Central memory CD8-positive, alpha-beta T cell (primary cell): ENCODE results near the gene KLK7.

Experiments
- ATAC-seq: fragments of 150-1000 bp; cut with Tn5 transposase; replicated peaks from 2 replicates; pipeline ENCODE4 v1.10.0; 2022; ENCODE audit warnings: mild to moderate bottlenecking, moderate FRiP score, moderate number of reproducible peaks; ENCODE audit not compliant: poor library complexity, severe bottlenecking; ENCODE audit errors: extremely low read depth
- DNase-seq, 2 donors: peaks; one replicate each; pipeline ENCODE4 v3.0.0; 2021; ENCODE audit warnings: low spot score in 2 of 2
- H3K27ac Mint-ChIP-seq: one replicate; pipeline ENCODE4 v1.8.0; 2022; ENCODE audit warnings: low read depth, mild to moderate bottlenecking, moderate library complexity, mixed read lengths
- H3K27me3 Mint-ChIP-seq: one replicate; pipeline ENCODE4 v1.8.0; 2022; ENCODE audit warnings: mixed read lengths
- H3K36me3 Mint-ChIP-seq: one replicate; pipeline ENCODE4 v1.8.0; 2022; ENCODE audit warnings: mild to moderate bottlenecking, moderate library complexity, mixed read lengths; ENCODE audit not compliant: insufficient read depth
- H3K4me1 Mint-ChIP-seq: one replicate; pipeline ENCODE4 v1.8.0; 2022; ENCODE audit warnings: mixed read lengths
- H3K4me3 Mint-ChIP-seq: one replicate; pipeline ENCODE4 v1.8.0; 2022; ENCODE audit warnings: mild to moderate bottlenecking, moderate library complexity, mixed read lengths
- H3K9me3 Mint-ChIP-seq: one replicate; pipeline ENCODE4 v1.8.0; 2022; ENCODE audit warnings: mixed read lengths

KLK7 gene

DNA sequence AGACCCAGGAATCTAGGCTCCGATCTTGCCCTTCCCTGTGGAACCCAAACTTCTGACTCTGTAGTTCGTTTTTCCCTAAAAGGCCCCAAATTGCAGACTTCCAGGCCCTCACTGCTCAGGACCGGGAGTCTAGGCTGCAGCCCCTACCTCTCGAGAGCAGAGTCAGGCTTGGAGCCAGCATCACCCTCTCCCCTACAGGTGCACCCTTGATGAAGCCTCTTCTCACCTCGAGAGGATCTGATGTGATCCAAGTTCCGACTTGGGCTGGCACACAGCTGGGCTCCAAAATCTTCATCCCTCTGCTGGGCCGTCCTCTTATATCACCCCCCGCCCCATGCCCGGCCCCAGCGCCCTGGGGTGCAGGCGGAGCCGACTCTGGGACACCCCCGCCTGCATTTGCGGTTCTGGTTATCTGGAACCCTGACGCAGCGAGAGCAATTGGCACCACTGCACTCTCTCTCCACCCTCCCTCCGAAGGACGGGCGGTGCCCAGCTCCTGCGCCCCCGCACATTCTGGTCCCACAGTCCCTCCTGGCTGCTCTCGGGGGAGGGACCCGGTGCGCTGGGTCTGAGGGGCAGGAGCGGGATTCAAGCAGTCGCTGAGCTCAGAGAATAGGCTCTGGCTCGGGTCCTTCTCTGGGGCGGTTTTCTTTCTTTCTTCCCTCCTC lies at the start of gene KLK7:
KLK7 (minus strand) TSS at position 293 of the 668 bp plus-strand sequence. CDS start 1,518 bp downstream, outside the sequence.
- H3K4me3 Mint-ChIP-seq = no peak within 1 kb of the TSS
- H3K27me3 Mint-ChIP-seq = peaks cover 85% of the 10 kb centered on the region
- no peaks in the 10 kb centered on the region for H3K9me3 Mint-ChIP-seq
- ATAC-seq (no peak), DNase-seq (no peak)
- H3K36me3 Mint-ChIP-seq = no peaks in the 10 kb centered on the region
- no peaks in the 10 kb centered on the region for H3K4me1 Mint-ChIP-seq
- H3K27ac Mint-ChIP-seq = no peak within 1 kb of the TSS

DNA sequence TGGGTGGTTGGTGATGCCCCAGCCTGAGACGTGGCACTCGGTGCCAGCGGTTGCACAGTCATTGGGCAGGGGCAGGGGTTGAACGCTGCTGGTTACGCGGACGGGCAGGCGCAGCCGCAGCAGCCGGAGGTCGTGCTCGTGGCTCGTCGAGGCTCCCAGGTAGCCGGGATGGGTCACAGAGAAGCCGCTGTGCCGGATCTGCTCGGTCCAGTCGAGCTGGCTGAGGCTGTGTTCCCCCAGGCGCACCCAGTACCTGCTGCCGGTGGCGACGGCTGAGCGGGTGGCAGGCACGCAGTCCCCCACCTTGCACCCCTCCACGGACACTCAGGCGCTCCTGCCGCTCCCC lies 48.1 kb upstream of the KLK7 start:
- Mint-ChIP-seq H3K4me1 (no peaks in the 10 kb centered on the region), H3K4me3 (no peak overlapping the region), H3K27me3 (peaks cover 60% of the 10 kb centered on the region), H3K9me3 (no peaks in the 10 kb centered on the region), H3K36me3 (no peaks in the 10 kb centered on the region), H3K27ac (no peak overlapping the region)
- DNase-seq = no peak
- ATAC-seq = no peak

DNA sequence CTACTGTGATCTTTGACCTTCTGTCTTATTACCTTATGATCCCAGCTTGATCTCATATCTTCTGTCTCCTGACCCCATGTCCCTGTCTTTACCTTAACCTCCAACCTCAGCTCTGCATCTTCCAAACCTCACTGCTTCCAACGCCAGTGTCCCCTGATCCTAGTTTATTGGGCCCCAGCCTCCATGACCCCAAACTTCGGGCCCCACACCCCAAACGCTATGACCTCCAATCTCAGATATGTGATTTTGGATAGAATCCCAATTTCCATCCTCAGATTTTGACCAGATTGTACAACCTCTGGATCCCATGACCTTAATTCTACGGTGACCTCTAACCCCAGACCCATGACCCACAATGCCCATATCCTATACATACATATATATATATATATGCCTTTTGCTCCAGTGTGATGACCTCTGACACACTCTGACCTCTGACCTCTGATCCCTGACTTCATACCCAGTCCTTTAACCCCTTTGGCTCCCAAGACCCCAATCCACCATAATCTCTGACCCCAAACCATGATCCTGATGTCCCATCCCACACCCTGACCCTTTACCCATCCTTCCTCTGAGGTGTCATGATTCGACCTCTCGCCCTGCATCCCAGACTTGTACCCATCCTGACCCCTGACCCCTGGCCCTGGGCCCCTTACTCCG lies 47.6 kb upstream of the KLK7 start:
- H3K4me3 Mint-ChIP-seq = no peak overlapping the region
- H3K27ac Mint-ChIP-seq = no peak overlapping the region
- H3K9me3 Mint-ChIP-seq = no peaks in the 10 kb centered on the region
- ATAC-seq = no peak
- H3K27me3 Mint-ChIP-seq = peaks cover 66% of the 10 kb centered on the region
- H3K36me3 Mint-ChIP-seq = no peaks in the 10 kb centered on the region
- no peaks in the 10 kb centered on the region for H3K4me1 Mint-ChIP-seq
- no peak for DNase-seq

DNA sequence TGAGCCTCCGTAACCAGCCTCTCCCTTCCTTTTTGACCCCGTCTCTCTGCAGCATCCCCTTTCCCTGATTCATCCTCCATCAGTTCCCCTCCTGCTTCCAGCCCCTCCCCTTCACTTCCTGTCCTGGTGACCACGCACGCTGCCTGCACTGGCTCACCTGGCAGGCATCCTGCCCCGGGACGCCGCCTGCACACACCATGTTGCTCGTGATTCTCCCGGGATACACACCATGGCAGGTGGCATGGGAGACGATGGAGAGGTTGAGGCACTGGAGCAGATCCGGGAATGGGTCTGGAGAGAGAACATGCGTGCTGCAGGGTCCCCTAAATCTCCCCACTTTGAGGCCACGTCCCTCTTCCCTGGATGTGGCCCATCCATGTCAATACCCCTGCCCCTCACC lies 46.9 kb upstream of the KLK7 start:
- DNase-seq = no peak
- Mint-ChIP-seq H3K4me1 (no peaks in the 10 kb centered on the region), H3K27me3 (peaks cover 70% of the 10 kb centered on the region), H3K9me3 (no peaks in the 10 kb centered on the region), H3K4me3 (no peak overlapping the region), H3K36me3 (no peaks in the 10 kb centered on the region), H3K27ac (no peak overlapping the region)
- ATAC-seq = no peak

GRCh38 chr19:51029718-51030117 lies 46.0 kb upstream of the KLK7 start:
- H3K36me3 Mint-ChIP-seq = no peaks in the 10 kb centered on the region
- no peak overlapping the region for H3K4me3 Mint-ChIP-seq
- DNase-seq = no peak
- H3K27ac Mint-ChIP-seq = no peak overlapping the region
- no peaks in the 10 kb centered on the region for H3K9me3 Mint-ChIP-seq
- no peaks in the 10 kb centered on the region for H3K4me1 Mint-ChIP-seq
- ATAC-seq = no peak
- peaks cover 70% of the 10 kb centered on the region for H3K27me3 Mint-ChIP-seq

DNA sequence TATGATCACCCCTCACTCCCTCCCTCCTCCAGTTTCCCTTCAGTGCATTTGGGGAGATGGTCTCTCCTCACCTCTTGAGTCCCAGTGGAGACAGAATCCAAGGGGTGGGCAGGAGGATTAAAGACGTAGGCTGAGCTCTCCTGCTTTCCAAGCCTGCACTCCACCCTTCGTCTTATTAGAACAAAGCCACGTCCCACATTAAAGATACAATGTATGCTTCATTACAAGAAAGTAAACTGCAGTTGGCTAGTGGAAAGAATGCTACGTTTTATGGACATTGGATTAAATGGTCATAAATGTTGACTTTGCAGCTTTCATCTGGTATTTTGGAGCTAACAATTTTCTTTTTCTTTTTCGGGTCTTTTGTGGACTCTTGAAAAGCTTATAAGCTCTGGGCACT lies 44.2 kb upstream of the KLK7 start:
- no peak overlapping the region for H3K27ac Mint-ChIP-seq
- H3K27me3 Mint-ChIP-seq = peaks cover 75% of the 10 kb centered on the region
- no peaks in the 10 kb centered on the region for H3K36me3 Mint-ChIP-seq
- H3K4me1 Mint-ChIP-seq = no peaks in the 10 kb centered on the region
- H3K9me3 Mint-ChIP-seq = no peaks in the 10 kb centered on the region
- ATAC-seq (no peak), DNase-seq (no peak)
- no peak overlapping the region for H3K4me3 Mint-ChIP-seq

DNA sequence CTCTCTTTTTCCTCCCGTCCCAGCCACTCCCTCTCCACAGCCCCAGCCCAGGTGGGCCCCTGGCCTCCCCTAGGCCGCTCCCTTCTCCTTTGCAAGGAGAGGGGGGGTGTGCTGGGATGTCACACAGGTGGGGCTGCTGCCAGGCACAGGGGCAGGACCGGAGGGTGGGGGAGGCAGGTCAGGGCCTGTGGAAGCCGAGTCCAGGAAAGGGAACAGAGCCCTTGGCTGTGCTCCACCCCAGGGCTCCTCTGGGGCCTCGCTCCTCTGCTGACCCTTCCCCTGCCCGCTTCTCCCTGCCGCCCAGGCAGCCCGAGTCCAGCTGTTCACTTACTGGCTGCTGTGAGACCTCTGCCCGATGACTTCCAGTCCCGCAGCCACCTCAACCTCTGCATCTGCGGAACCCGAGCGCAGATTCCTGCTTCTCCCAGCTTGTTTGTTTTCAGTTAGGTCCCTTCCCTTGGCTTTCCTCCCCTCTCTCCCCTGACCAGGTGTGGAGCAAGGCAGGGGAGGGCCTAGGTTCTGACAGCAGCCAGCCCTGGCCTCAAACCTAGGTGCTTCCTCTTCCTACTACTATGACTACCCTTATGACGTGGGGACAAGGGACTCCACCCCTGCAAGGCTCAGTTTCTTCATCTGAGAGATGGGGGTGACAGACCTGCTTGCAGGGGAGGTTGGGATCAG lies 43.5 kb upstream of the KLK7 start:
- Mint-ChIP-seq H3K4me3 (no peak overlapping the region), H3K27me3 (peaks cover 81% of the 10 kb centered on the region), H3K36me3 (no peaks in the 10 kb centered on the region), H3K4me1 (no peaks in the 10 kb centered on the region), H3K27ac (no peak overlapping the region), H3K9me3 (no peaks in the 10 kb centered on the region)
- ATAC-seq (no peak), DNase-seq (no peak)

- no peaks in the 10 kb centered on the region for H3K4me1 Mint-ChIP-seq
- DNase-seq (no peak), ATAC-seq (no peak)
- no peaks in the 10 kb centered on the region for H3K36me3 Mint-ChIP-seq
- H3K4me3 Mint-ChIP-seq = no peak within 1 kb of the TSS
- H3K27ac Mint-ChIP-seq = no peak within 1 kb of the TSS
- H3K9me3 Mint-ChIP-seq = no peaks in the 10 kb centered on the region
- H3K27me3 Mint-ChIP-seq = peaks cover 79% of the 10 kb centered on the region
Measured at GRCh38 chr19:51026554-51026831, 42.8 kb upstream of the KLK7 start, which contains the start of gene KLK11. Gene KLK11, minus strand, starts transcription at chr19:51026616. Its CDS starts 985 bp downstream, at chr19:51025631.

- no peaks in the 10 kb centered on the region for H3K4me1 Mint-ChIP-seq
- DNase-seq = no peak
- peaks cover 74% of the 10 kb centered on the region for H3K27me3 Mint-ChIP-seq
- no peaks in the 10 kb centered on the region for H3K9me3 Mint-ChIP-seq
- H3K4me3 Mint-ChIP-seq = no peak overlapping the region
- no peak for ATAC-seq
- H3K27ac Mint-ChIP-seq = no peak overlapping the region
- H3K36me3 Mint-ChIP-seq = no peaks in the 10 kb centered on the region
Measured at GRCh38 chr19:51025809-51026553, 42.3 kb upstream of the KLK7 start.

DNA sequence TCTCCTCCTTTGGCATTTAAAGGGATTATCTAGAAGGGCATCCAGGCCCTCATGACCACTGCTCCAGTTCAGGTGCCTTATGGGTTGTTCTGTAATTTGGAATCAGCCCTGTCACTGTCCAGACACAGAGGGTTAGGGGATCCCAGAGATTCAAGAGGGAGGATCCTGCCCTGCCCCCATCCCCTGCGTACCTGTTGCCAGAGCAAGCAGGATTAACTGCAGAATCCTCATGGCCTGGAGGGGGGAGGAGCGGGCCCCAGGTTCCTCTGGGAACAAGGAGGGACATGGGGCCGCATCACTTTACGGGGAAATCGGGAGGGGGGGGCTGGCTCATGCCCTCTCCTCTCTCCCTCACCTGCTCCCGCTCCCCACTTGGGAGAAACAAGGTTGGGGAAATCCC lies 41.7 kb upstream of the KLK7 start:
- ATAC-seq = no peak
- Mint-ChIP-seq H3K27ac (no peak overlapping the region), H3K27me3 (peaks cover 69% of the 10 kb centered on the region)

DNA sequence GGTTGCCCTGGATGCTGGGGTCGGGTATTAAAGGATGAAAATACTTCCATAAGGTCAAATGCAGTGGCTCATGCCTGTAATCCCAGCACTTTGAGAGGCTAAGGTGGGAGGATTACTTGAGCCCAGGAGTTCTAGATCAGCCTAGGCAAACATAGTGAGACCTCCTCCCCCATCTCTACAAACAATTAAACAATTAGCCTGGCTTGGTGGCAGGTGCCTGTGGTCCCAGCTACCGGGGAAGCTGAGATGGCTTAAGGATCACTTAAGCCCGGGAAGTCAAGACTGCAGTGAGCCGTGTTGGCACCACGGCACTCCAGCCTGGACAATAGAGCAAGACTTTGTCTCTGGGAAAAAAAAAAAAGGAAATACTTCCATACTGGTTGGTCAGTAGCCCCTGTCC lies 41.2 kb upstream of the KLK7 start:
- ATAC-seq = no peak
- H3K4me3 Mint-ChIP-seq = no peak overlapping the region
- no peaks in the 10 kb centered on the region for H3K36me3 Mint-ChIP-seq
- H3K27me3 Mint-ChIP-seq = peaks cover 73% of the 10 kb centered on the region
- H3K4me1 Mint-ChIP-seq = peaks cover 3% of the 10 kb centered on the region
- H3K27ac Mint-ChIP-seq = no peak overlapping the region
- H3K9me3 Mint-ChIP-seq = no peaks in the 10 kb centered on the region
- DNase-seq = no peak

More for the DNA sequence above, 41.7 kb upstream of the KLK7 start:
- Mint-ChIP-seq H3K9me3 (no peaks in the 10 kb centered on the region), H3K4me3 (no peak overlapping the region), H3K36me3 (no peaks in the 10 kb centered on the region), H3K4me1 (no peaks in the 10 kb centered on the region)
- DNase-seq = no peak

GRCh38 chr19:51023946-51024345 lies 40.2 kb upstream of the KLK7 start:
- ATAC-seq (no peak), DNase-seq (no peak)
- no peaks in the 10 kb centered on the region for H3K36me3 Mint-ChIP-seq
- H3K27ac Mint-ChIP-seq = no peak overlapping the region
- peaks cover 73% of the 10 kb centered on the region for H3K27me3 Mint-ChIP-seq
- no peaks in the 10 kb centered on the region for H3K9me3 Mint-ChIP-seq
- H3K4me3 Mint-ChIP-seq = no peak overlapping the region
- peaks cover 6% of the 10 kb centered on the region for H3K4me1 Mint-ChIP-seq
